ENCODE measurements around the gene DCUN1D5.
A peak's percentile ranks its signal among the peaks of the same experiment; 100 is the strongest.
"Not testable (repeated sequence)": the region's sequence is repeated elsewhere in the genome, so short reads cannot be mapped to it uniquely, and the experiment has no call there.

DCUN1D5 gene

GRCh38 chr11:103055221-103055890 is 36.6 kb downstream of the DCUN1D5 start:
- DNase-seq (ENCODE audit: low spot score) = peak; percentile 42

GRCh38 chr11:103053997-103054396 is 38.0 kb downstream of the DCUN1D5 start:
- DNase-seq (ENCODE audit: low spot score) = no peak

DNA sequence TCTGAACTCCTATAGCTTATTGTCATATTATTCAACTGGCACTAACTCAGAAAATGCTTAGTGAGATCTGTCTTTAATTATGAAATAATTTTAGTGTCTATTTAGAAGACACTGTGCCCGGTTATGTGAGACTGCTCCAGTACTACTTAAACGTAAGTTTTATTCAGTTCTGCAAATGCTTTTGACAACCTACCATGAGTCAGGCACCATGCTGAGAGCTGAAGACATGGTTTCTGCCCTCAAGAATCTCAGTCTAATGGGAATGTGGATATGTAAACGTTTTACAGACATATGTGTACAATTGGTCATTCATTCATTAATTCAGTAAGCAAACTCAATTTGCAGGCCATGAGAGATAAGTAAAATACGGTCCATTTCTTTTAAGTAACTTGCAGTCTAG is 40.0 kb downstream of the DCUN1D5 start:
- no peak for DNase-seq (ENCODE audit: low spot score)

- no peak for DNase-seq (ENCODE audit: low spot score)
Observed at GRCh38 chr11:103051151-103051801, 40.7 kb downstream of the DCUN1D5 start.

DNA sequence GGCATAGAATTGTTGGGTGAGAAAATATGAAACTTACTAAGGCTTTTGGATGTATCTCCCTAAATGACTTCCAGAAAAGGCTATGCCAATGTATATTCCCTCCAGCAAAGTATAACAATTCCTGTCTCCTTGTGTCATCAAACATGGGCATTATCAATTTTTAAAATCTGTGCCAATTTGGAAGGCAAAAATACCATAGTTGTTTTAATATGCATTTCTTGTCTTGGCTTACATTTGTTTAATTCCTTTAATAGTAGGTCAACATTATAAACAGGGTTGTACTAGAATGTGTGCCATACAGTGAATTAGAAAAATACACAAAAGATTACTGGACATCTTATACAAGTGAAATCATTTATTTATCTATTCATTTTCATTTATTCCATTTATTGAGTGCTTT is 41.6 kb downstream of the DCUN1D5 start:
- DNase-seq (ENCODE audit: low spot score) = no peak

- no peak for DNase-seq (ENCODE audit: low spot score)
Observed at GRCh38 chr11:103047837-103048236, 44.1 kb downstream of the DCUN1D5 start.

GRCh38 chr11:103043826-103044678 is 47.9 kb downstream of the DCUN1D5 start:
- no peak for DNase-seq (ENCODE audit: low spot score)

GRCh38 chr11:103042161-103042560 is 49.8 kb downstream of the DCUN1D5 start:
- no peak for DNase-seq (ENCODE audit: low spot score)

DNA sequence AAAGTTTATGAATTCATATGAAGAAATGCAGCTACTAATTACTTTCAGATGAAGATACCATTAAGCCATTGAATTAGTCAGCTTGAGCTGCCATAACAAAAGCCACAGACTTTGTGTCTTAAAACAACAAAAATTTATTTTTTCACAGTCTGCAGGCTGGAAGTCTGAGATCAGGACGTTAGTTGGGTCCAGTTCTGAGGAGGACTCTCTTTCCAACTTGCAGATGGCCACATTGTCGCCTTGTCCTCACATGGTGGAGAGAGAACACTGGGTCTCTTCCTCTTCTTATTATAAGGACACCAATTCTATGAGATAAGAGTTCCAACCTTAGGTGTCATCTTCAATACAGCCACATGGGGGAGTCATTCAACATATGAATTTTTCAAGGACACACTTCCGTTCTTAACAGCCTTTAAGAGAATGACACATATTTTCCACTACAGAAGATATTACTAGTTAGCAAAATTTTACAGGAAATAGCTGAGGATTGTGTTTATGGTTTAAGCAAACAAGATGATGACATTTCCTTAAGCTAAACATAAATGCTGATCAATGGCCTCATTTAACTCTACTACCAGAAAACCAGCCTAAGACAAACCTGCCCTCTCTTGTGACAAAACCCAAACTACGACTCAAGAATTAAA is 56.0 kb downstream of the DCUN1D5 start:
- DNase-seq (ENCODE audit: low spot score) = peak; percentile 46

GRCh38 chr11:103035216-103035615 is 56.7 kb downstream of the DCUN1D5 start:
- DNase-seq (ENCODE audit: low spot score) = no peak

GRCh38 chr11:103031834-103032233 is 60.1 kb downstream of the DCUN1D5 start:
- DNase-seq (ENCODE audit: low spot score) = no peak

- no peak for DNase-seq (ENCODE audit: low spot score)
Observed at GRCh38 chr11:103029401-103029800, 62.6 kb downstream of the DCUN1D5 start.

DNA sequence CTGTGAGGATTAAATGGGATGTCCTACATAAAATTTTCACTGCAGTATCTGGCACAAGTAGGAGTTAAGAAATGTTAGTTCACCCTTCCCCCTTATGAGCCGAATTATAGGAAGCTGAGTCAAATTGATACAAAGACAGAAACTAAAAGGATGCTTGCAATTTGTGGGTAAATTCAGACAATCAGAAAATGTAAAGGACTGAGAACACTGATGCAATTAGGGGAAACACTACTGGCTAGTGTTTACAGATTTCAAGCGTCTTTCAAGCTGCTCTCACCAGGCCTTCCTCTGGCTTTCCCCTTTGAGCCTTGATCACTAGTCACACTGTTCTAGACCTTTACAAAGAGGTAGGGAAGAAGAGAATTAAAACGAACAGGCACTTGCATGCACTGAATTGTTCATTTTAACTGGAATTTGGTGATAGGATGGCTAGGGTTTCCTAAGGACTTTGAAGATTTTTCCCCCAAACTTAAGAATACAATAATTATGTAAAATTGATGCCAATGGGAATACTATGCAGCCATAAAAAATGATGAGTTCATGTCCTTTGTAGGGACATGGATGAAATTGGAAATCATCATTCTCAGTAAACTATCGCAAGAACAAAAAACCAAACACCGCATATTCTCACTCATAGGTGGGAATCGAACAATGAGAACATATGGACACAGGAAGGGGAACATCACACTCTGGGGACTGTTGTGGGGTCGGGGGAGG is 63.5 kb downstream of the DCUN1D5 start:
- DNase-seq (ENCODE audit: low spot score) = not testable (repeated sequence)

DNA sequence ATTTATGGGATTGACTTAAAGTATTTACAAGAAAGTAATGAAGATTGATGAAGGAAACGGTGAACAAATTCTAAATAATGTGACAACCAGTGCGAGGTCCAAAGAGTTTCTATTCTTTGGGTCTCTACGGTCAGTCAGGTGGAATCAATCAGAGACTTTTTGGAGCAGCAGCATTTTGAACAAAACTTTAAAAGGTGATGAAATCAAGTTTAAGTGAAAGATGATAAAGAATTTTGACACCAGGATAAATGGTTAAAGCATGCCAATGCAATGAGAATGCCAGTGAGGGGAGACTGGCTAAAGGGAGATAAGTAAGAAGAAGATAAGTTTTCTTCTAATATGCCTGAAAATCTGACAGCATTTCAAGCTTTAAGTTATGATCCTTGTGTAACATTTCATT is 67.9 kb downstream of the DCUN1D5 start:
- DNase-seq (ENCODE audit: low spot score) = no peak

DNA sequence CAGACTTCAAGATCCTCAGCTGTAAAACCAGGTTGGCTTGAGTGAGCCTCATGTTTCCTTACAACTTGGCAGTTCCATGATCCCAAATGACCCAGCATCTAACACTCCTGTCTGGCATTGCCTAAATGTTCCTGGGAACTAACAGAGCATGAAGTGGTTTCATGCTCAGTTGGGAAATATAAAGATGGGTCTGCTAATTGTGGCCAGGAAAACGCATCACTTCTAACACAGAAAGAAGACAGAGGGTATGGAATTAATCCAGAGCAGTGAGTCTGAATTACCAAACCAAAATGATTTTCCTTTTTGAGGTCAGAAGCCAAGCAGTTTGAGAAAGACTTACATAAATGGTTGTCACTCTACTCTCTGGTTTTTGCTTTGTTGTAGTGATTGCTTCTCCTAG is 75.9 kb downstream of the DCUN1D5 start:
- no peak for DNase-seq (ENCODE audit: low spot score)

- DNase-seq (ENCODE audit: low spot score) = no peak
Observed at GRCh38 chr11:103013421-103013820, 78.5 kb downstream of the DCUN1D5 start.
